ENCODE measurements around the gene MLLT3.

Gene MLLT3

DNA sequence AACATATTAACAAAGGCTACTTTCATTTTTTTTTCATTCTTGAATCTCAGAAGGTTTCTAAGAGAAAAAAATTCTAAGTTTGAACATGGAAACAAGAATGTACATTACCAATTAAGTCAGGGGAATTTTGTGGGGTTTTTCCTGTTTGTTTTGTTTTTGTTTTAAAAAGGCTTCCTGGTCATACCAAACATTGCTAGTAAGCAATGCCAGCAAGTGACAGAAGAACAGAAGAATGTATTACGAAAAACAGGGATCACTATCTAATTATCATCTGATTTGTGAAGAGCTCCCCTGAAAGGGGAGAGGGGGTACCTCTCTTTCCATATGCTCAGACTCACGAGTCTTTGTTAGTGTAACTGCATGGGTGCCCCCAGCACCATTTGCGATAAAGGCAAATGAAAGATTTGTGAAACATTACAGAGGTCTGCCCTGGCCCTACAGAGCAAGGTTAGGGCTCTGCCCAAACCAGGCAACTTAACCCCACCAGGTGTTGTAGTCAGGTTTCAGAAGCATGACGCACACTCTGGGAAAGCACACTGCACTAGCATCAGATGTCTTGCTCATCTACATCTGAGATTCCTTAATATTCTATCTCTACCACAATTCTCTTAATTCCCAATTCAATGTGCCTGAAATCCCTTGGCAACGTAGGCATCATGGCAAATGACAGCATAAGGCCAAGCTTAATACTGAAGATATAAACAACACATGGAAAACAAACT, 268.2 kb downstream of the MLLT3 start:
- DNase-seq (ENCODE audit: low read depth): no peak
- no peak for TF ChIP-seq CTCF (IDR thresholded peaks at IDR 0.05; ENCODE audit: low read depth, low read length, missing control alignments)
- in situ Hi-C loops (cut with HindIII; ENCODE audit: low sequenced_read_pairs): loop anchor here (5.0 kb wide), 1 partner anchor 763 kb away; no protein-coding TSS in a partner anchor
- H3K4me3 ChIP-seq (ENCODE audit: low read depth, low read length): no peak overlapping the region

- TF ChIP-seq CTCF (IDR thresholded peaks at IDR 0.05; ENCODE audit: low read depth, low read length, missing control alignments): no peak
- H3K4me3 ChIP-seq (ENCODE audit: low read depth, low read length): no peak overlapping the region
- no peak for DNase-seq (ENCODE audit: low read depth)
- in situ Hi-C loops (cut with HindIII; ENCODE audit: low sequenced_read_pairs): loop anchor here (5.0 kb wide), 1 partner anchor 764 kb away; no protein-coding TSS in a partner anchor
These were observed 268.8 kb downstream of the MLLT3 start for GRCh38 chr9:20353524-20353923.

DNA sequence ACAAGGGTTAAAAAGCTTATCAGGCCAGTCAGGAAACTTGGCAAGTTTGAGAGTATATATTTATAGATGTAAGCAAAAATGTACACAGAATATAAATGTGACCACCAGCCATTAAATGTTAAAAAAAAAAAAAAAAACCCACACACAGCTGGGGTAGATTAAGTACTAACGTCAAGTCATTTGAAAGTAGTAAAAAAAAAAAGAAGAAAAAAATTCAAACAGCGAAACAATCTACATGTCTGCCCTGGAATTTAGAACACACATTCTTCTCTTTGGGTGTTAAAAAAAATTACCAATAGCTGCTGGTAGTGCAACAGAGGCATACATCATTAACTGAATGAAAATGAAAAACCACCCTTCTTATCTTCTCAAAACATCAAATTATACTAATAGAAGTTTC, 269.7 kb downstream of the MLLT3 start:
- no peak for DNase-seq (ENCODE audit: low read depth)
- in situ Hi-C loops (cut with HindIII; ENCODE audit: low sequenced_read_pairs): loop anchor here (5.0 kb wide), 1 partner anchor 765 kb away; no protein-coding TSS in a partner anchor
- H3K4me3 ChIP-seq (ENCODE audit: low read depth, low read length): no peak overlapping the region
- TF ChIP-seq CTCF (IDR thresholded peaks at IDR 0.05; ENCODE audit: low read depth, low read length, missing control alignments): no peak

DNA sequence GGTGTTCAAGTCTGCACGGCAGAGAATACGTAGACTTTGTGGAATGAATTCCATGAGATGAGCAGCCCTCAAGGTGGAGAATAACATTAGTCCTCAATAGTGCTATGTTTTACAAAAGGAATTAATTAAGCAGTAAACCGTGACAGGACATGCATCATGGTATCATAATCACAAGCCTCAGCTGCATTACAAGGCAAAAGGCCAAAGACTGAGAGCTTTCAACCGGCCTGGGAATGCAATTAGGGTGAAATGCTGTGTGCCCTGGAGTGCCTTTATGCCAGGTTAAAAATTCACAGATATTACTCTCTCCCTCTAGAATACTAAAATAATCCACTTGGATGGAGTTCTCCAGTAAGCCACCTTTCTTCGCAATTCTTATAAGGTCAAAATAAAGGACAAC, 270.6 kb downstream of the MLLT3 start:
- no peak overlapping the region for H3K4me3 ChIP-seq (ENCODE audit: low read depth, low read length)
- TF ChIP-seq CTCF (IDR thresholded peaks at IDR 0.05; ENCODE audit: low read depth, low read length, missing control alignments): no peak
- in situ Hi-C loops (cut with HindIII; ENCODE audit: low sequenced_read_pairs): loop anchor here (5.0 kb wide), 1 partner anchor 766 kb away; no protein-coding TSS in a partner anchor
- peak; percentile 13 for DNase-seq (ENCODE audit: low read depth)

DNA sequence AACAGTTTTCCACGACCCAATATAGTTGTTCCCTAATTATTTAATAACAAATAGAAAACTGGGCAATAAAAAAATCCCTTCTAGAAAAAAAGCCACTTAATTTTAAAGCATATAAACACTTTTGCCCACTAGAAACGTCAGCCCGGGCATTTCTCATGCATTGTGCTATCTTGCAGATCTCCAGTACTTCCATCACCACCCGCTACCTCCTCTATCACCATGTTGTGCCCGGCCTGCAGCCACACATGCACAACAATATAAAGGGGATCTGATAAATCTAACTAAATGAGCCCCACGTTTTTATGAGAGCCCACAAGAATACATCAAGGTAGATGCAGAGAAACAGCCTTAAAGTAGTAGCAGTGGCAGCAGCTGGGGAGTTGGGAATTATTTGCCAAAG, 272.7 kb downstream of the MLLT3 start:
- DNase-seq (ENCODE audit: low read depth): no peak
- no peak for TF ChIP-seq CTCF (IDR thresholded peaks at IDR 0.05; ENCODE audit: low read depth, low read length, missing control alignments)
- in situ Hi-C loops (cut with HindIII; ENCODE audit: low sequenced_read_pairs): no loop called here
- H3K4me3 ChIP-seq (ENCODE audit: low read depth, low read length): no peak overlapping the region

DNA sequence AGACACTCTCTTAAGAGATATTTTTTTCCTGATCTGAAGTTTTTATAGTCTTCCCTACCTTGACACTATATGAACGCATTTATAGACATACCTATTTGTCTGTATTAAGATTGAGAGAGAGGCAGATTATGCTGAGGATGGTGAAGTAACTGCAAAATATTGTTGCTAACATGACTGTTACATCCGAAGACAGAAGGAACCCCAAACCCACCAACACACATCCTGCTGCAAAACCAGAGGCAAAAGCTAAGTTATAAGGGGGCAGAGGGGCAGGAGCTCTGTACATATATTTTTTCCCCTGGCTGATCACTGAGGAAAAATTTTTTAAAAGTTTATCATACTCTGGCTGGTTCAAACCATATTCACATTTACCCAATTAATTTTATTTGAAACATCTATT, 279.0 kb downstream of the MLLT3 start:
- no peak for DNase-seq (ENCODE audit: low read depth)
- in situ Hi-C loops (cut with HindIII; ENCODE audit: low sequenced_read_pairs): no loop called here
- no peak overlapping the region for H3K4me3 ChIP-seq (ENCODE audit: low read depth, low read length)
- no peak for TF ChIP-seq CTCF (IDR thresholded peaks at IDR 0.05; ENCODE audit: low read depth, low read length, missing control alignments)
